Measurements from ENCODE around the gene GRK4. TPM values are rescaled to one million over a fixed set of nuclear protein-coding genes. Genes with fewer than 3 reads are reported as not detected.

Gene GRK4
- total RNA-seq, 1 experiment from 2014 or later, result 2.5 TPM

- no TSS peak for BruUV-seq (replicated peaks)
- H3K36me3 ChIP-seq (ENCODE audit: control insufficient read depth, insufficient read depth, low read length), result no peaks in the 10 kb centered on the region
- intact Hi-C loops (cut with micrococcal nuclease; ENCODE audit: unreplicated experiment) (no loop called here), in situ Hi-C loops (cut with HindIII; ENCODE audit: low pct_unique_long_range_greater_than_20kb, low sequenced_read_pairs) (no loop called here)
- no peak overlapping the region for H3K27ac ChIP-seq (ENCODE audit: low read length)
- H3K27me3 ChIP-seq (ENCODE audit: control insufficient read depth, insufficient read depth, low read length), result no peaks in the 10 kb centered on the region
- ChIA-PET POLR2A (no interaction called here), CTCF (no interaction called here)
- no peaks in the 10 kb centered on the region for H3K4me1 ChIP-seq (ENCODE audit: control insufficient read depth, insufficient read depth, low read length)
- no peak for DNase-seq (ENCODE audit: low read depth, low spot score)
- no peaks in the 10 kb centered on the region for H3K9me3 ChIP-seq (ENCODE audit: control insufficient read depth, insufficient read depth, low read depth, low read length)
- no peak for ATAC-seq
- TF ChIP-seq SIN3A (IDR thresholded peaks at IDR 0.05; ENCODE audit: borderline replicate concordance, insufficient read depth, low read depth, low read length), result no peak
- no peak for TF ChIP-seq CTCF (IDR thresholded peaks at IDR 0.05)
- no peak for TF ChIP-seq REST (IDR thresholded peaks at IDR 0.05; ENCODE audit: insufficient read depth in 1 of 2, low read depth in 2 of 2, low read length in 1 of 2)
- TF ChIP-seq TCF7L2 (IDR thresholded peaks at IDR 0.05; ENCODE audit: low read depth, low read length), result no peak
- no peak for TF ChIP-seq POLR2AphosphoS5 (IDR thresholded peaks at IDR 0.05; ENCODE audit: low read depth, low read length)
- H3K4me3 ChIP-seq (ENCODE audit: low read depth in 2 of 2, low read length in 2 of 2), result no peak overlapping the region
Measured at GRCh38 chr4:3065551-3065950, 102.2 kb downstream of the GRK4 start.

GRCh38 chr4:3066836-3067400 lies 103.5 kb downstream of the GRK4 start:
- TF ChIP-seq REST (IDR thresholded peaks at IDR 0.05; ENCODE audit: insufficient read depth in 1 of 2, low read depth in 2 of 2, low read length in 1 of 2) (no peak), SIN3A (IDR thresholded peaks at IDR 0.05; ENCODE audit: borderline replicate concordance, insufficient read depth, low read depth, low read length) (no peak), POLR2AphosphoS5 (IDR thresholded peaks at IDR 0.05; ENCODE audit: low read depth, low read length) (no peak), CTCF (IDR thresholded peaks at IDR 0.05) (no peak), TCF7L2 (IDR thresholded peaks at IDR 0.05; ENCODE audit: low read depth, low read length) (no peak)
- POLR2A ChIA-PET, result no interaction called here
- Histone ChIP-seq H3K9me3 (ENCODE audit: control insufficient read depth, insufficient read depth, low read depth, low read length) (no peaks in the 10 kb centered on the region), H3K4me1 (ENCODE audit: control insufficient read depth, insufficient read depth, low read length) (no peaks in the 10 kb centered on the region), H3K4me3 (ENCODE audit: low read depth in 2 of 2, low read length in 2 of 2) (no peak overlapping the region), H3K27me3 (ENCODE audit: control insufficient read depth, insufficient read depth, low read length) (no peaks in the 10 kb centered on the region), H3K36me3 (ENCODE audit: control insufficient read depth, insufficient read depth, low read length) (no peaks in the 10 kb centered on the region), H3K27ac (ENCODE audit: low read length) (no peak overlapping the region)
- CTCF ChIA-PET, result no interaction called here
- DNase-seq (ENCODE audit: low read depth, low spot score) (no peak), ATAC-seq (no peak)
- in situ Hi-C loops (cut with HindIII; ENCODE audit: low pct_unique_long_range_greater_than_20kb, low sequenced_read_pairs) (no loop called here), intact Hi-C loops (cut with micrococcal nuclease; ENCODE audit: unreplicated experiment) (no loop called here)
- BruUV-seq (replicated peaks), result no TSS peak
